B cell (primary cell): ENCODE measurements around the gene CPNE1. TPM values are rescaled to one million over a fixed set of nuclear protein-coding genes. Genes with fewer than 3 reads are reported as not detected.

ENCODE experiments used
- ATAC-seq: fragments of 200-7000 bp; cut with Tn5 transposase; one replicate; pipeline ENCODE4 v1.10.0; 2021; ENCODE audit warnings: low read depth, mild to moderate bottlenecking, moderate number of reproducible peaks, moderate library complexity
- CTCF ChIA-PET: fragments of 350-600 bp; sonication (Branson Sonifier 250); formaldehyde crosslinking; loops from one replicate; lab custom pipeline; 2021; ENCODE audit warnings: antibody characterized with exemption, inconsistent platforms; lab: Charles Lee
- POLR2A ChIA-PET: fragments of 350-600 bp; sonication (Branson Sonifier 250); formaldehyde crosslinking; loops from one replicate; lab custom pipeline; 2021; ENCODE audit warnings: antibody characterized with exemption; lab: Charles Lee
- DNase-seq: peaks from one replicate; pipeline ENCODE4 v3.0.0; 2013
- H2AFZ ChIP-seq: 2 replicates; pipeline ENCODE4 v1.6.1; 2012; ENCODE audit warnings: mild to moderate bottlenecking, low read depth, low read length; ENCODE audit not compliant: insufficient read depth, poor library complexity, severe bottlenecking
- H3K27ac ChIP-seq, 2 donors: 1 replicate in 1 of 2; 2 replicates in 1 of 2; pipeline ENCODE4 v1.5.1; 2012 to 2013; ENCODE audit warnings: low read length in 2 of 2, mild to moderate bottlenecking in 2 of 2, moderate library complexity in 1 of 2
- H3K27me3 ChIP-seq, 4 experiments: fragments of 200-600 bp in 1 of 4; sonication (generic) in 1 of 4; replicated peaks in 1 of 4; 1 replicate in 2 of 4; 2 replicates in 2 of 4; pipeline versions ENCODE4 v1.6.1 to v1.7.0; 2013 to 2016; ENCODE audit warnings: low read length in 3 of 4, mild to moderate bottlenecking in 2 of 4, mixed read lengths in 1 of 4, moderate library complexity in 1 of 4; ENCODE audit not compliant: insufficient read depth in 4 of 4, control insufficient read depth in 3 of 4; ENCODE audit errors: control extremely low read depth in 1 of 4
- H3K36me3 ChIP-seq, 2 experiments: replicated peaks in 1 of 2; 1 replicate in 1 of 2; 2 replicates in 1 of 2; pipeline versions ENCODE4 v1.6.1 to v1.7.1; 2013; ENCODE audit warnings: low read length in 1 of 2; ENCODE audit not compliant: insufficient read depth in 2 of 2, control insufficient read depth in 1 of 2; ENCODE audit errors: control extremely low read depth in 1 of 2, extremely low read depth in 1 of 2
- H3K4me1 ChIP-seq, 2 donors: fragments of 200-600 bp in 1 of 2; sonication (generic) in 1 of 2; 1 replicate in 1 of 2; 2 replicates in 1 of 2; pipeline versions ENCODE4 v1.5.1 to v1.6.1; 2013 to 2017; ENCODE audit warnings: low read length in 2 of 2; ENCODE audit not compliant: control insufficient read depth in 2 of 2, insufficient read depth in 2 of 2
- H3K4me2 ChIP-seq: replicated peaks from 2 replicates; pipeline ENCODE3; 2012; ENCODE audit warnings: mild to moderate bottlenecking, low read depth, low read length; ENCODE audit not compliant: poor library complexity, severe bottlenecking
- H3K4me3 ChIP-seq, 5 experiments: fragments of 200-600 bp in 1 of 5; sonication (generic) in 1 of 5; 1 replicate in 3 of 5; 2 replicates in 2 of 5; pipeline versions ENCODE4 v1.5.1 to v1.7.0; 2011 to 2016; ENCODE audit warnings: low read length in 4 of 5, mild to moderate bottlenecking in 4 of 5, low read depth in 2 of 5, control low read depth in 1 of 5, moderate library complexity in 1 of 5; ENCODE audit not compliant: insufficient read depth in 1 of 5; ENCODE audit errors: control extremely low read depth in 1 of 5, extremely low read depth in 1 of 5
- H3K79me2 ChIP-seq: fragments of 200-600 bp; sonication (generic); one replicate; pipeline ENCODE4 v1.6.0; 2016; ENCODE audit warnings: low read length; ENCODE audit not compliant: control insufficient read depth, insufficient read depth
- H3K9ac ChIP-seq: fragments of 200-600 bp; sonication (generic); 2 replicates; pipeline ENCODE4 v1.6.1; 2017; ENCODE audit warnings: mild to moderate bottlenecking, low read length, moderate library complexity
- H3K9me3 ChIP-seq, 3 donors: one replicate each; pipeline versions ENCODE4 v1.6.1 to v1.7.1; 2013; ENCODE audit warnings: low read length in 2 of 3; ENCODE audit not compliant: control insufficient read depth in 2 of 3, insufficient read depth in 1 of 3; ENCODE audit errors: control extremely low read depth in 1 of 3
- H4K20me1 ChIP-seq: 2 replicates; pipeline ENCODE4 v1.6.0; 2012; ENCODE audit warnings: mild to moderate bottlenecking, low read length; ENCODE audit not compliant: insufficient read depth, control insufficient read depth, poor library complexity, severe bottlenecking
- H3K27ac Mint-ChIP-seq: one replicate; pipeline ENCODE4 v1.8.0; 2021; ENCODE audit warnings: mixed read lengths
- H3K27me3 Mint-ChIP-seq: one replicate; pipeline ENCODE4 v1.8.0; 2021; ENCODE audit warnings: mixed read lengths
- H3K4me1 Mint-ChIP-seq: one replicate; pipeline ENCODE4 v1.8.0; 2021; ENCODE audit warnings: mixed read lengths
- H3K4me3 Mint-ChIP-seq: one replicate; pipeline ENCODE4 v1.8.0; 2021; ENCODE audit warnings: mixed read lengths
- H3K9me3 Mint-ChIP-seq: one replicate; pipeline ENCODE4 v1.8.0; 2022; ENCODE audit warnings: mixed read lengths; ENCODE audit not compliant: insufficient read depth
- CTCF ChIP-seq: fragments of 200-600 bp; IDR thresholded peaks from one replicate; pipeline ENCODE4 v1.8.0; 2022; ENCODE audit warnings: antibody characterized with exemption, mild to moderate bottlenecking
- EZH2 ChIP-seq: IDR thresholded peaks from 2 replicates; pipeline ENCODE4 v1.6.1; 2012; ENCODE audit warnings: borderline replicate concordance, low read depth, mild to moderate bottlenecking, moderate library complexity, low read length; ENCODE audit not compliant: insufficient read depth, poor library complexity, severe bottlenecking
- WGBS: methylation state at CpG from one replicate; pipeline ENCODE4 v1.1.5; 2013; ENCODE audit warnings: missing lambda C conversion rate; ENCODE audit not compliant: insufficient coverage; 5-methylcytosine and 5-hydroxymethylcytosine counted together
- intact Hi-C: fragments of 100-400 bp; cut with micrococcal nuclease; formaldehyde crosslinking; loops from one replicate; pipeline ENCODE4 v1.10.0; 2022
- polyA plus RNA-seq: library from polyadenylated mRNA; depleted of rRNA; stranded (reverse); fragments of >200 nt; gene quantifications from 2 replicates; pipeline ENCODE4 v1.2.3, GENCODE V29; 2012
- total RNA-seq, 2 donors: library from RNA; stranded (reverse); fragments of 120-200 nt in 1 of 2; gene quantifications; 1 replicate in 1 of 2; 2 replicates in 1 of 2; pipeline versions ENCODE4 v1.2.3 to v1.2.4, GENCODE V29; 2013 to 2022

CPNE1 gene
- total and polyA plus RNA-seq, 2 donors (not counting 1 experiment from before 2014, with no cell fraction given), result 321 to 323 TPM

- peaks cover 0 to 8% (median 0%) of the 10 kb centered on the region in 4 experiments for H3K27me3 ChIP-seq
- 95% methylated on average over 7 of the region's 7 CpGs for WGBS
- H2AFZ ChIP-seq, result no peak overlapping the region
- DNase-seq (no peak), ATAC-seq (no peak)
- peaks cover 5% of the 10 kb centered on the region for H3K27me3 Mint-ChIP-seq
- TF ChIP-seq EZH2 (no peak), CTCF (no peak)
- H3K79me2 ChIP-seq, result no peaks in the 10 kb centered on the region
- no peak overlapping the region for H3K27ac ChIP-seq
- no peaks in the 10 kb centered on the region for H3K4me1 ChIP-seq
- H4K20me1 ChIP-seq, result no peaks in the 10 kb centered on the region
- no peaks in the 10 kb centered on the region for H3K36me3 ChIP-seq
- CTCF ChIA-PET, result no interaction called here
- no peak overlapping the region for H3K27ac Mint-ChIP-seq
- H3K4me1 Mint-ChIP-seq, result no peaks in the 10 kb centered on the region
- POLR2A ChIA-PET, result no interaction called here
- H3K4me3 ChIP-seq, result no peak overlapping the region
- peaks cover 4% of the 10 kb centered on the region for H3K9me3 Mint-ChIP-seq
- peaks cover 0 to 14% (median 7%) of the 10 kb centered on the region in 3 donors for H3K9me3 ChIP-seq
- intact Hi-C loops, result no loop called here
- no peak overlapping the region for H3K4me3 Mint-ChIP-seq
- H3K4me2 ChIP-seq, result no peak overlapping the region
- no peak overlapping the region for H3K9ac ChIP-seq
Measured at GRCh38 chr20:35582131-35582530, 82.6 kb downstream of the CPNE1 start.

GRCh38 chr20:35579196-35579595 is 85.5 kb downstream of the CPNE1 start:
- WGBS, result 100% methylated on average over 3 of the region's 6 CpGs
- Mint-ChIP-seq H3K27ac (no peak overlapping the region), H3K9me3 (peaks cover 4% of the 10 kb centered on the region), H3K27me3 (no peaks in the 10 kb centered on the region), H3K4me3 (no peak overlapping the region), H3K4me1 (no peaks in the 10 kb centered on the region)
- Histone ChIP-seq H3K4me3 (no peak overlapping the region), H3K4me1 (no peaks in the 10 kb centered on the region), H3K4me2 (no peak overlapping the region), H3K27ac (no peak overlapping the region), H2AFZ (no peak overlapping the region), H3K9ac (no peak overlapping the region), H3K27me3 (peaks cover 0 to 10% (median 0%) of the 10 kb centered on the region in 4 experiments), H3K9me3 (peaks cover 0 to 14% (median 7%) of the 10 kb centered on the region in 3 donors), H3K36me3 (no peaks in the 10 kb centered on the region), H4K20me1 (no peaks in the 10 kb centered on the region), H3K79me2 (no peaks in the 10 kb centered on the region)
- intact Hi-C loops, result no loop called here
- ATAC-seq (no peak), DNase-seq (no peak)
- CTCF ChIA-PET, result interaction anchor here (1.2 to 1.6 kb wide), 2 partner anchors 39 to 116 kb away, joined by 3 to 4 read pairs; no protein-coding TSS in a partner anchor
- no peak for TF ChIP-seq CTCF
- TF ChIP-seq EZH2, result no peak
- POLR2A ChIA-PET, result no interaction called here
